Fibroblast of gingiva (primary cell): Measurements from ENCODE around the gene ZNF383.
"Not testable (repeated sequence)": the region's sequence is repeated elsewhere in the genome, so short reads cannot be mapped to it uniquely, and the experiment has no call there.

Experiments used
- DNase-seq: peaks from one replicate; pipeline ENCODE4 v3.0.0-alpha.2; 2011; ENCODE audit warnings: low read depth

The ZNF383 gene

DNA sequence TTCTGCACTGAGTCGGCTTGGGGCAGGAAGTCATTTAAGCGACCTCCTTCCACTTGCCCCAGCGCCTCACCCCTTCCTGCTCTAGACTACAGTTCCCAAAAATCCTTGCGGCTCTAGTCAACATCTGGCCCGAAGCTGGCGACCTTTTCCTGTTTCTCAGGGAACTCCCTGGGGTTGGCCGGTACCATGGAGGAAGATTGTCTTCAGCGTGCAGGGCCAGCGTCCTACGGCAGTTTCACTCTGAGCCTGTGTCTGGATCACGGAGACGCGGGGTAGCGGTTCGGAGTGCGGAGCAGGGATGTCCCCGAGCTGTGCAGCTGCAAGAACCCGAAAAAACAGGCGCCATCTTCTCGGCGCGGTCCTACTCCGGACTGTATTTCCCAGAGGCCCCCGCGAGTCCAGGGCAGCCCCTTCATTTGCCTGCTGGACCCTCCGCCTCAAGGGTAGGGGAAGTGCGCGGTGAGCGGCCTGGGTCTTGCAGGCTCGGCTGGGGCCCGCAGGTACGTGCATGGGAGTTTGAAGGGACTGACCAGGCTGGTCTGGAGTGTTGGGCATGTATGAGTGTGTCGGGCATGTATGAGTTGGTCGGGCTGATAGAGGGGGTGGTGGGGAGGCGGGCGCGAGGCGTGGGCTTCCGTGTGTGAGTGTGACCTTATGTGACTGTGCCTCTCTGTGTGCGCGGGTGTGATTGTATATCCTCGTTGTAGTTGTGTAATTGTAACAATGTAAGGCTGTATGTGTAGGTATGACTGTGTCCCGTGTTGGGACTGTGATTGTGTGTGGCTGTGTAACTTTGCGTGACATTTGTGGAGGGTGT, at the start of gene ZNF383:
Gene ZNF383 (plus strand): TSS at position 440 of the 817 bp plus-strand sequence. CDS start 12,240 bp downstream, outside the sequence.
- peak; percentile 85 for DNase-seq

GRCh38 chr19:37172368-37173366, 45.3 kb upstream of the ZNF383 start, which contains the start of gene ZNF585A:
ZNF585A (minus strand) TSS chr19:37172695; CDS start chr19:37169910, 2,785 bp downstream.
- DNase-seq = peak; percentile 97

- not testable (repeated sequence) for DNase-seq
Measured at GRCh38 chr19:37186071-37186470, 31.9 kb upstream of the ZNF383 start.

DNA sequence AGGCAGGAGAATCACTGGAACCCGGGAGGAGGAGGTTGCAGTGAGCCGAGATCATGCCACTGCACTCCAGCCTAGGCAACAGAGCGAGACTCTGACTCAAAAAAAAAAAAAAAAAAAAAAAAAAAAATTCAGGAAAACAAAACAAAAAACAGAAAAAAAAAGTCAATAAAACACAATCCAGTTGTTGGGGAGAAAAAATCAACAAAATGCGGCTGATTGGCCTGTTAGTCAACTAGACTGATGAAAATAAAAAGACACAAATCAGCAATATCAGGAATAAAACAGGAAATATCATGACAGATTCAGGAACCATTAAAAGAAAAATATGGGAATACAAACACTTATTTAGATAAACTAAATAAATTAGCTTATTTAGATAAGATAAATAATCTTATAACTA, 22.8 kb upstream of the ZNF383 start:
- DNase-seq = not testable (repeated sequence)

GRCh38 chr19:37197115-37197514, 20.9 kb upstream of the ZNF383 start:
- DNase-seq = not testable (repeated sequence)

DNA sequence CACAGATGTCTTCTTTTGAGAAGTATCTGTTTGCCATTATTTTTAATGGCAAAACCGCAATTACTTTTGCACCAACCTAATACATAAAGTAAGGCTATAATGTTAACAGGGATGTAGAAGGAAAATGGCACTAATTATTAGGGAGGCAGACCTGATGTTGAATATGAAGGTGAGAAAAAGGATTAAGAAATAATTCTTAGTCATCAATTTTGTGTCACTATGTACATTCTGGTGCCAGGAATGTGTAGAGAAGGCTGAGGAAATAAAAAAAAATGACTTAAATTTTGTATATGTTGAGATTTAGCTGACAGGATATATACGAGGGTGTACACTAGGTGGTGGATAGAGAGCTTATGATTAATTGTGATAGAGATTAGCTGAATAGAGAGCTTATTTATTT, 20.2 kb upstream of the ZNF383 start:
- DNase-seq = no peak

- DNase-seq = no peak
Measured at GRCh38 chr19:37217480-37217774, 587 bp upstream of the ZNF383 start.

GRCh38 chr19:37218592-37218935, 550 bp downstream of the ZNF383 start:
- DNase-seq = peak; percentile 47

DNA sequence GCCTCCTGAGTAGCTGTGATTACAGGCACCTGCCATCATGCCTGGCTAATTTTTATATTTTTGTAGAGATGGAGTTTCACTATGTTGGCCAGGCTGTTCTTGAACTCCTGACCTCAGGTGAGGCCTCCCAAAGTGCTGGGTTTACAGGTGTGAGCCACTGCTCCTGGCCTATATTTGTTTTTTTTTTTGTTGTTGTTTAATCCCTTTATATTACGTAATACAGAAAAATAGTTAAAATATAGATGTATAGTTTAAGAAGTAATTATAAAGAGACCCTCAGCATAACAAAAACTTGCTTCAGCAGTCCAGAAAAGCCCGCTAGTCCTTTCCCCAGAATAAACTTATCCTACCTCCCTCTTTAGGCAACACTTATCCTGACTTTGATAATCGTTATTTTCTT, 2.4 kb downstream of the ZNF383 start:
- no peak for DNase-seq

DNA sequence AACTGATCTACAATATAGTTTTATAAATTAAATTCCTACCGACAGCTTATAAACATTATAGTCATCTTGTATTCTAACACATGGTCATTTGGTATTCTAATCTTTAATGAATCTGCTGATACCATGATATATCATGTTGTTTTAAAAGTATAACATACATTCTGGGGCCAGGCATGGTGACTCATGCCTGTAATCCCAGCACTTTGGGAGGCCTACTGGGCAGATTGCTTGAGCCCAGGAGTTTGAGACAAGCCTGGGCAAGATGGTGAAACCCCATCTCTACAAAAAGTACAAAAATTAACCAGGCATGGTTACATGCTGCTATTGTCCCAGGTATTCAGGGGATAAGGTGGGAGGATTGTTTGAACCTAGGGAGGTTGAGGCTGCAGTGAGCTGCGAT, 3.1 kb downstream of the ZNF383 start:
- DNase-seq = no peak

DNA sequence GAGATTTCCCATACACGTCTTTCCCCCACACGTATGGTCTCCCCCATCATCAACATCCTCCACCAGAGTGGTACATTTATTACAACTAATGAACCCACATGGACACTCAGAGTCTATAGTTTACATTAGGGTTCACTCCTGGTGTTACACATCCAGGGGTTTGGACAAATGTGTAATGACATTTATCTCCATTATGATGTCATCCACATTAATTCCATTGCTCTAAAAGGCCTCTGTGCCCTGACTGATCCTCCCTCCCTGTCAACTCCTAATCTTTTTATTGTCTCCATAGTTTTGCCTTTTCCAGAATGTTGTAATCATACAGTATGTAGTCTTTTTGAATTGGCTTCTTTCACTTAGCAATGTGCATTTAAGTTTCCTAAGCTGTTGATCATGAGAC, 8.2 kb downstream of the ZNF383 start:
- no peak for DNase-seq

DNA sequence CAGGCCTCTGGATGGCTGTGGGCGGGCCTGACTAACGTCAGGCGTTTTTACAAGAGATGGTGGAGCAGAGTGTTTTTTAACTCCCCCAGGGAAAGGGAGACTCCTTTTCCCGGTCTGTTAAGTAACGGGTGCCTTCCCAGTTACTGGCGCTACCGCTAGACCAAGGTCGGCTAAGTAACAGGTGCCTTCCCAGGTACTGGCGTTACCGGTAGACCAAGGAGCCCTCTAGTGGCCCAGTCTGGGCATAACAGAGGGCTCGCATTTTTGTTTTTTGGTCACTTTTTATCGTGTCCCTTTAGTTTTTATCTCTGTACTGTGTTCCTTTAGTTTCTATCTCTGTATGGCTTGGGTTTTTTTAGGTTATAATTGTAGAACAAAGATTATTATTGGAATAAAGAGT, 10.0 kb downstream of the ZNF383 start:
- no peak for DNase-seq

GRCh38 chr19:37243206-37243632, 25.2 kb downstream of the ZNF383 start:
- DNase-seq = no peak

DNA sequence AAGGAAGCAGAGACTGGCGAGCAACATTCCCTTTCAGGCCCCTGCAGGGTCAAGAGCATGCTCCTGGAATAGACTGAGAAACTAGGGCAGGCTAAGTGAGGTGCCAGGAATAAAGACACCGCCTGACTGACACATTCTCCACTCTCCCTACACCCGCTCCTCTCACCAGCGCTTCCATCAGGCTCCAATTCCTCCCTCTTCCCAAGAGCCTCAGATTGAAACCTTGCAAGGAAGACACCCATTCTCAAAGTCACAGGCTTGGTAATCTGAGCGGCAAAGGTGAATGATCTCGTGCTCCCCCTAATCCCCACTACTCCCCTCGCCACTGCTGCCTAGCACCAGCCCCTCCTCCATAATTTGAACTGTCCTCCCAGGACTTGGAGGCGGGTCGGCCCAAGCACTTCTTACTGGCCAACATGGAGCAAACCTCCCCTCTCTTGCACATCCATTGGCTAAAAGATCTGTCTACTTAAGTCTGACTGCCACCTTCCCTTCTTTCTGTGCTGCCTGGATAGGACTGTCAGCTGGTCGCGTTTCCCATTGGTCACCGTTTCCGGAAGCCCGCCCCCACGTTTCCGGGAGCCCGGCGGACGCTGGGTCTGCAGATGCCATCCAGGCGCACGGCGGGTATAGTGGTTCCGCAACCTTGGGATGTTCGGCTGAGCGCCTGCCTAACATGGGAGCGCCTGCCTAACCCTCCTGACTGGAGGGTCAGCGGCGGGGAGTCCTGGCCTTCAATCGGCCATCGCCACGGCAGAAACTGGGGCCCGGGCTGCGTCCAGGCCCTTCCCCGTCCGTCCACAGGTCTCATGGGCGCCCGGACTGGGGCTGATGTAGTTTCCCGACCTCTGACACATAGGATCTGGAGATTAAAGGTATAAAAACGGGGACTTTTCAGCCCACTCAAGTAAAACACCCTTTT, 33.6 kb downstream of the ZNF383 start:
- peak; percentile 98 for DNase-seq

- not testable (repeated sequence) for DNase-seq
Measured at GRCh38 chr19:37263028-37263427, 45.0 kb downstream of the ZNF383 start.

DNA sequence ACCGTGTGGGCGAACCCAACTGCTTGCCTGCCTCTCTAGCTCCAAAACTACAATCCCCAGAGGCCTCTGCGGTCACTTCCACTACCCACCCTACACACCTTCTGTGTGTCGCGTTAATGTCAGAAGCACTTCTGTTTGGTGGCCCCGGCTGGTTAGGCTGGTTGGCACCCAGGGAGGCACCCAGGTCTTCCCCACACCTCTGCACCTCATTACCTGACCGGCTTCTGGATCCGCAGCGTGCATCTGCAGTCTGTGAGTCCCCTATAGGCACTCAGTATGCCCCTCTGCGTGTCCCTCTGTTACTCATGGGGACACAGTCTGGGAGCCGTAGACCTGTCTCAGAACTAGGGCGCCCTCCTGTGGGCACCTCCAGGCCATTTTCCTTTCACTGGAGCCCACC, 49.0 kb downstream of the ZNF383 start:
- DNase-seq = not testable (repeated sequence)

- peak; percentile 53 for DNase-seq
Measured at GRCh38 chr19:37267755-37268154, 49.7 kb downstream of the ZNF383 start.

DNA sequence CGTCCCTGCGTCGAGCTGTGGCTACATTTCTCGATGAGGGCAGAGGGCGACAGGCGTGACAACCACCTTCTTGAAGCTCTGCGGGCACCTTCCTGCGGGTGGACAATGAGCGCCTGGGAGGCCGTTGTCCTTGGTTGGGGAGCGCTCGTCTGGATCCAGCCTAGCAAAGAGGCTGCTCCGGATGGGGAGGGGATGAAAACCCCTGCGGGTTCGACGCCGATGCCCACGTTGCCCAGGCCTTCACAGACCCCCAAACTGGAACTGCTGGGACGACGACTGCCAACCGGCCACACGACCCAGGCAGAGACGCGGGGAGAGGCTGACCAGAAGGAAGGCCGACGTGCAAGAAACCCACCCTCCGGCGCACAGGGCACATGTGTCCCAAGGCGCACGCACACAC, 62.6 kb downstream of the ZNF383 start:
- DNase-seq = not testable (repeated sequence)

GRCh38 chr19:37284020-37284419, 66.0 kb downstream of the ZNF383 start:
- DNase-seq = not testable (repeated sequence)

- DNase-seq = not testable (repeated sequence)
Measured at GRCh38 chr19:37289229-37289628, 71.2 kb downstream of the ZNF383 start.
